ENCODE results near the gene STK32C.

GRCh38 chr10:132276706-132277105 is 31.0 kb downstream of the STK32C start:
- TF ChIP-seq, protein P1, sequence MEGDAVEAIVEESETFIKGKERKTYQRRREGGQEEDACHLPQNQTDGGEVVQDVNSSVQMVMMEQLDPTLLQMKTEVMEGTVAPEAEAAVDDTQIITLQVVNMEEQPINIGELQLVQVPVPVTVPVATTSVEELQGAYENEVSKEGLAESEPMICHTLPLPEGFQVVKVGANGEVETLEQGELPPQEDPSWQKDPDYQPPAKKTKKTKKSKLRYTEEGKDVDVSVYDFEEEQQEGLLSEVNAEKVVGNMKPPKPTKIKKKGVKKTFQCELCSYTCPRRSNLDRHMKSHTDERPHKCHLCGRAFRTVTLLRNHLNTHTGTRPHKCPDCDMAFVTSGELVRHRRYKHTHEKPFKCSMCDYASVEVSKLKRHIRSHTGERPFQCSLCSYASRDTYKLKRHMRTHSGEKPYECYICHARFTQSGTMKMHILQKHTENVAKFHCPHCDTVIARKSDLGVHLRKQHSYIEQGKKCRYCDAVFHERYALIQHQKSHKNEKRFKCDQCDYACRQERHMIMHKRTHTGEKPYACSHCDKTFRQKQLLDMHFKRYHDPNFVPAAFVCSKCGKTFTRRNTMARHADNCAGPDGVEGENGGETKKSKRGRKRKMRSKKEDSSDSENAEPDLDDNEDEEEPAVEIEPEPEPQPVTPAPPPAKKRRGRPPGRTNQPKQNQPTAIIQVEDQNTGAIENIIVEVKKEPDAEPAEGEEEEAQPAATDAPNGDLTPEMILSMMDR (conservative IDR thresholded peaks at IDR 0.05; ENCODE audit: low read depth, low read length), result no peak
- no peak for TF ChIP-seq EZH2 (IDR thresholded peaks at IDR 0.05; ENCODE audit: borderline replicate concordance, low read depth, low read length, poor library complexity, severe bottlenecking)

All from A673 (cell line).